K562 (cell line): ENCODE data around the gene SMG5.
A peak's percentile ranks its signal among the peaks of the same experiment; 100 is the strongest.

Experiments
- AFF1 ChIP-seq, 2 experiments: fragments of 450-650 bp; IDR thresholded peaks; 2 replicates each; pipeline ENCODE4 v1.6.1; 2018; ENCODE audit warnings: mild to moderate bottlenecking in 2 of 2, low read depth in 1 of 2; ENCODE audit not compliant: partially characterized antibody in 2 of 2
- CTCF ChIP-seq, 3 experiments: IDR thresholded peaks in 2 of 3; conservative IDR thresholded peaks in 1 of 3; 2 replicates each; pipeline ENCODE4 v1.5.1; 2011 to 2012; ENCODE audit warnings: low read length in 3 of 3, mild to moderate bottlenecking in 3 of 3, control low read depth in 2 of 3, improper control_type of control experiment in 1 of 3, inconsistent platforms in 1 of 3, low read depth in 1 of 3, mixed read lengths in 1 of 3, moderate library complexity in 1 of 3; ENCODE audit not compliant: insufficient read depth in 2 of 3
- E2F4 ChIP-seq: sonication (generic); formaldehyde crosslinking; IDR thresholded peaks from 2 replicates; pipeline ENCODE4 v1.8.0; 2022; ENCODE audit warnings: mild to moderate bottlenecking, low read depth, missing genetic modification reagents
- HNRNPLL ChIP-seq: fragments of 200-400 bp; formaldehyde crosslinking; IDR thresholded peaks from 2 replicates; pipeline ENCODE4 v1.6.1; 2017; ENCODE audit warnings: low read length, low read depth, mild to moderate bottlenecking; ENCODE audit not compliant: poor library complexity, severe bottlenecking
- IRF1 ChIP-seq: sonication (generic); formaldehyde crosslinking; IDR thresholded peaks from 2 replicates; pipeline ENCODE4 v1.8.0; 2022; ENCODE audit warnings: missing genetic modification reagents, mild to moderate bottlenecking, borderline replicate concordance
- MAX ChIP-seq: sonication (generic); formaldehyde crosslinking; IDR thresholded peaks from 2 replicates; pipeline ENCODE4 v1.9.0; 2022; ENCODE audit warnings: mild to moderate bottlenecking, missing genetic modification reagents
- NFE2L1 ChIP-seq: fragments of 450-650 bp; IDR thresholded peaks from 2 replicates; pipeline ENCODE4 v1.6.1; 2016; ENCODE audit warnings: missing genetic modification characterization, low read depth, mild to moderate bottlenecking, missing compliant biosample characterization, moderate library complexity, borderline replicate concordance
- POLR2A ChIP-seq: fragments of 450-650 bp; conservative IDR thresholded peaks from 2 replicates; pipeline ENCODE4 v1.6.1; 2016
- SIN3A ChIP-seq, 2 experiments: fragments of 150-350 bp in 1 of 2; IDR thresholded peaks; 2 replicates each; pipeline ENCODE4 v1.6.1; 2011 to 2016; ENCODE audit warnings: borderline replicate concordance in 2 of 2, low read depth in 2 of 2, low read length in 2 of 2, mild to moderate bottlenecking in 2 of 2, moderate library complexity in 2 of 2; ENCODE audit not compliant: control insufficient read depth in 1 of 2
- USF2 ChIP-seq: sonication (generic); formaldehyde crosslinking; IDR thresholded peaks from 2 replicates; pipeline ENCODE4 v1.5.0; 2020; ENCODE audit warnings: missing genetic modification reagents
- ZBTB2 ChIP-seq: fragments of 450-650 bp; IDR thresholded peaks from 2 replicates; pipeline ENCODE4 v1.6.1; 2016; ENCODE audit warnings: antibody characterized with exemption
- ZNF77 ChIP-seq: fragments of 250-450 bp; sonication (Bioruptor Pico); IDR thresholded peaks from 2 replicates; pipeline ENCODE4 v1.5.0; 2020

- TF ChIP-seq CTCF (IDR thresholded peaks at IDR 0.05 in 2 of 3, conservative IDR thresholded peaks at IDR 0.05 in 1 of 3; ENCODE audit: insufficient read depth in 2 of 3, low read depth in 1 of 3, low read length in 3 of 3) (no peak), ZNF77 (no peak), HNRNPLL (no peak), AFF1 (IDR thresholded peaks at IDR 0.05; ENCODE audit: low read depth in 1 of 2, partially characterized antibody in 2 of 2) (no peak), SIN3A (IDR thresholded peaks at IDR 0.05; ENCODE audit: borderline replicate concordance in 2 of 2, control insufficient read depth in 1 of 2, low read depth in 2 of 2, low read length in 2 of 2) (no peak), MAX (CRISPR knock-in tag) (no peak), POLR2A (peak; percentile 60), USF2 (CRISPR knock-in tag) (no peak), NFE2L1 (no peak), ZBTB2 (no peak), IRF1 (CRISPR knock-in tag) (no peak), E2F4 (no peak)
These were observed 34.9 kb downstream of the SMG5 start, which contains the start of gene PAQR6 for GRCh38 chr1:156247460-156248322.
